GM12878 (cell line): ENCODE data around the gene SLC24A3.

Experiments
- CHD1 ChIP-seq: IDR thresholded peaks from 2 replicates; pipeline ENCODE4 v1.6.1; 2012; ENCODE audit warnings: low read depth, low read length, improper control_type of control experiment
- NRF1 ChIP-seq: conservative IDR thresholded peaks from 2 replicates; pipeline ENCODE4 v1.6.1; 2011; ENCODE audit warnings: mild to moderate bottlenecking, low read depth, low read length, improper control_type of control experiment
- SUZ12 ChIP-seq: fragments of 200-600 bp; sonication (generic); IDR thresholded peaks from one replicate; pipeline ENCODE4 v1.6.1; 2018; ENCODE audit warnings: antibody characterized with exemption, mild to moderate bottlenecking; ENCODE audit not compliant: unreplicated experiment
- USF2 ChIP-seq: IDR thresholded peaks from 2 replicates; pipeline ENCODE4 v1.6.1; 2011; ENCODE audit warnings: low read depth, low read length, improper control_type of control experiment, borderline replicate concordance
- YY1 ChIP-seq: IDR thresholded peaks from 2 replicates; pipeline ENCODE4 v1.6.1; 2011; ENCODE audit warnings: low read depth, mild to moderate bottlenecking, low read length
- ZNF217 ChIP-seq: fragments of 450-650 bp; IDR thresholded peaks from 2 replicates; pipeline ENCODE4 v1.6.1; 2017; ENCODE audit warnings: antibody characterized with exemption, mild to moderate bottlenecking
- TF ChIP-seq, protein P1 (sequence below), 3 experiments: IDR thresholded peaks in 2 of 3; conservative IDR thresholded peaks in 1 of 3; 2 replicates each; pipeline ENCODE4 v1.5.1; 2011; ENCODE audit warnings: low read depth in 3 of 3, low read length in 3 of 3, mild to moderate bottlenecking in 3 of 3, control low read depth in 2 of 3, moderate library complexity in 2 of 3, inconsistent platforms in 1 of 3, mixed read lengths in 1 of 3; ENCODE audit not compliant: control insufficient read depth in 2 of 3, insufficient read depth in 1 of 3; ENCODE audit errors: extremely low read depth in 1 of 3
- TF ChIP-seq, protein P2 (sequence below): fragments of 450-650 bp; IDR thresholded peaks from 2 replicates; pipeline ENCODE4 v1.6.1; 2016; ENCODE audit warnings: mild to moderate bottlenecking, moderate library complexity, borderline replicate concordance
- TF ChIP-seq, protein P3 (sequence below): IDR thresholded peaks from 2 replicates; pipeline ENCODE4 v1.6.1; 2012; ENCODE audit warnings: mild to moderate bottlenecking, low read depth, low read length

GRCh38 chr20:19347943-19348456, 135.6 kb downstream of the SLC24A3 start:
- no peak for TF ChIP-seq CHD1
- TF ChIP-seq YY1: no peak
- TF ChIP-seq SUZ12: no peak
- TF ChIP-seq, protein P1, sequence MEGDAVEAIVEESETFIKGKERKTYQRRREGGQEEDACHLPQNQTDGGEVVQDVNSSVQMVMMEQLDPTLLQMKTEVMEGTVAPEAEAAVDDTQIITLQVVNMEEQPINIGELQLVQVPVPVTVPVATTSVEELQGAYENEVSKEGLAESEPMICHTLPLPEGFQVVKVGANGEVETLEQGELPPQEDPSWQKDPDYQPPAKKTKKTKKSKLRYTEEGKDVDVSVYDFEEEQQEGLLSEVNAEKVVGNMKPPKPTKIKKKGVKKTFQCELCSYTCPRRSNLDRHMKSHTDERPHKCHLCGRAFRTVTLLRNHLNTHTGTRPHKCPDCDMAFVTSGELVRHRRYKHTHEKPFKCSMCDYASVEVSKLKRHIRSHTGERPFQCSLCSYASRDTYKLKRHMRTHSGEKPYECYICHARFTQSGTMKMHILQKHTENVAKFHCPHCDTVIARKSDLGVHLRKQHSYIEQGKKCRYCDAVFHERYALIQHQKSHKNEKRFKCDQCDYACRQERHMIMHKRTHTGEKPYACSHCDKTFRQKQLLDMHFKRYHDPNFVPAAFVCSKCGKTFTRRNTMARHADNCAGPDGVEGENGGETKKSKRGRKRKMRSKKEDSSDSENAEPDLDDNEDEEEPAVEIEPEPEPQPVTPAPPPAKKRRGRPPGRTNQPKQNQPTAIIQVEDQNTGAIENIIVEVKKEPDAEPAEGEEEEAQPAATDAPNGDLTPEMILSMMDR (IDR thresholded peaks at IDR 0.05 in 2 of 3, conservative IDR thresholded peaks at IDR 0.05 in 1 of 3; ENCODE audit: control insufficient read depth in 2 of 3, extremely low read depth in 1 of 3, insufficient read depth in 1 of 3, low read depth in 3 of 3, low read length in 3 of 3): no peak
- TF ChIP-seq ZNF217: peak; percentile 91
- TF ChIP-seq, protein P2, sequence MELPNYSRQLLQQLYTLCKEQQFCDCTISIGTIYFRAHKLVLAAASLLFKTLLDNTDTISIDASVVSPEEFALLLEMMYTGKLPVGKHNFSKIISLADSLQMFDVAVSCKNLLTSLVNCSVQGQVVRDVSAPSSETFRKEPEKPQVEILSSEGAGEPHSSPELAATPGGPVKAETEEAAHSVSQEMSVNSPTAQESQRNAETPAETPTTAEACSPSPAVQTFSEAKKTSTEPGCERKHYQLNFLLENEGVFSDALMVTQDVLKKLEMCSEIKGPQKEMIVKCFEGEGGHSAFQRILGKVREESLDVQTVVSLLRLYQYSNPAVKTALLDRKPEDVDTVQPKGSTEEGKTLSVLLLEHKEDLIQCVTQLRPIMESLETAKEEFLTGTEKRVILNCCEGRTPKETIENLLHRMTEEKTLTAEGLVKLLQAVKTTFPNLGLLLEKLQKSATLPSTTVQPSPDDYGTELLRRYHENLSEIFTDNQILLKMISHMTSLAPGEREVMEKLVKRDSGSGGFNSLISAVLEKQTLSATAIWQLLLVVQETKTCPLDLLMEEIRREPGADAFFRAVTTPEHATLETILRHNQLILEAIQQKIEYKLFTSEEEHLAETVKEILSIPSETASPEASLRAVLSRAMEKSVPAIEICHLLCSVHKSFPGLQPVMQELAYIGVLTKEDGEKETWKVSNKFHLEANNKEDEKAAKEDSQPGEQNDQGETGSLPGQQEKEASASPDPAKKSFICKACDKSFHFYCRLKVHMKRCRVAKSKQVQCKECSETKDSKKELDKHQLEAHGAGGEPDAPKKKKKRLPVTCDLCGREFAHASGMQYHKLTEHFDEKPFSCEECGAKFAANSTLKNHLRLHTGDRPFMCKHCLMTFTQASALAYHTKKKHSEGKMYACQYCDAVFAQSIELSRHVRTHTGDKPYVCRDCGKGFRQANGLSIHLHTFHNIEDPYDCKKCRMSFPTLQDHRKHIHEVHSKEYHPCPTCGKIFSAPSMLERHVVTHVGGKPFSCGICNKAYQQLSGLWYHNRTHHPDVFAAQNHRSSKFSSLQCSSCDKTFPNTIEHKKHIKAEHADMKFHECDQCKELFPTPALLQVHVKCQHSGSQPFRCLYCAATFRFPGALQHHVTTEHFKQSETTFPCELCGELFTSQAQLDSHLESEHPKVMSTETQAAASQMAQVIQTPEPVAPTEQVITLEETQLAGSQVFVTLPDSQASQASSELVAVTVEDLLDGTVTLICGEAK: no peak
- no peak for TF ChIP-seq NRF1
- no peak for TF ChIP-seq USF2
- TF ChIP-seq, protein P3, sequence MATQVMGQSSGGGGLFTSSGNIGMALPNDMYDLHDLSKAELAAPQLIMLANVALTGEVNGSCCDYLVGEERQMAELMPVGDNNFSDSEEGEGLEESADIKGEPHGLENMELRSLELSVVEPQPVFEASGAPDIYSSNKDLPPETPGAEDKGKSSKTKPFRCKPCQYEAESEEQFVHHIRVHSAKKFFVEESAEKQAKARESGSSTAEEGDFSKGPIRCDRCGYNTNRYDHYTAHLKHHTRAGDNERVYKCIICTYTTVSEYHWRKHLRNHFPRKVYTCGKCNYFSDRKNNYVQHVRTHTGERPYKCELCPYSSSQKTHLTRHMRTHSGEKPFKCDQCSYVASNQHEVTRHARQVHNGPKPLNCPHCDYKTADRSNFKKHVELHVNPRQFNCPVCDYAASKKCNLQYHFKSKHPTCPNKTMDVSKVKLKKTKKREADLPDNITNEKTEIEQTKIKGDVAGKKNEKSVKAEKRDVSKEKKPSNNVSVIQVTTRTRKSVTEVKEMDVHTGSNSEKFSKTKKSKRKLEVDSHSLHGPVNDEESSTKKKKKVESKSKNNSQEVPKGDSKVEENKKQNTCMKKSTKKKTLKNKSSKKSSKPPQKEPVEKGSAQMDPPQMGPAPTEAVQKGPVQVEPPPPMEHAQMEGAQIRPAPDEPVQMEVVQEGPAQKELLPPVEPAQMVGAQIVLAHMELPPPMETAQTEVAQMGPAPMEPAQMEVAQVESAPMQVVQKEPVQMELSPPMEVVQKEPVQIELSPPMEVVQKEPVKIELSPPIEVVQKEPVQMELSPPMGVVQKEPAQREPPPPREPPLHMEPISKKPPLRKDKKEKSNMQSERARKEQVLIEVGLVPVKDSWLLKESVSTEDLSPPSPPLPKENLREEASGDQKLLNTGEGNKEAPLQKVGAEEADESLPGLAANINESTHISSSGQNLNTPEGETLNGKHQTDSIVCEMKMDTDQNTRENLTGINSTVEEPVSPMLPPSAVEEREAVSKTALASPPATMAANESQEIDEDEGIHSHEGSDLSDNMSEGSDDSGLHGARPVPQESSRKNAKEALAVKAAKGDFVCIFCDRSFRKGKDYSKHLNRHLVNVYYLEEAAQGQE: no peak
